Stomach (tissue), 4 donors: Measurements from ENCODE around the gene RNF5.

Source experiments
- POLR2A ChIP-seq, 4 donors: fragments of 450-650 bp; IDR thresholded peaks; one replicate each; pipeline ENCODE4 v1.6.1; 2016; ENCODE audit warnings: antibody characterized with exemption in 4 of 4, control low read depth in 2 of 4, mild to moderate bottlenecking in 1 of 4, moderate library complexity in 1 of 4
- POLR2AphosphoS5 ChIP-seq, 3 donors: sonication (generic); formaldehyde crosslinking; IDR thresholded peaks; one replicate each; pipeline ENCODE4 v1.6.1; 2016; ENCODE audit warnings: antibody characterized with exemption in 3 of 3
- TF ChIP-seq, protein P1 (sequence below), 7 experiments: fragments of 450-650 bp in 4 of 7; fragments of 200-600 bp in 3 of 7; sonication (generic) in 3 of 7; IDR thresholded peaks; one replicate each; pipeline ENCODE4 v1.5.1; 2016 to 2019; ENCODE audit warnings: antibody characterized with exemption in 7 of 7, control low read depth in 2 of 7, mild to moderate bottlenecking in 1 of 7

DNA sequence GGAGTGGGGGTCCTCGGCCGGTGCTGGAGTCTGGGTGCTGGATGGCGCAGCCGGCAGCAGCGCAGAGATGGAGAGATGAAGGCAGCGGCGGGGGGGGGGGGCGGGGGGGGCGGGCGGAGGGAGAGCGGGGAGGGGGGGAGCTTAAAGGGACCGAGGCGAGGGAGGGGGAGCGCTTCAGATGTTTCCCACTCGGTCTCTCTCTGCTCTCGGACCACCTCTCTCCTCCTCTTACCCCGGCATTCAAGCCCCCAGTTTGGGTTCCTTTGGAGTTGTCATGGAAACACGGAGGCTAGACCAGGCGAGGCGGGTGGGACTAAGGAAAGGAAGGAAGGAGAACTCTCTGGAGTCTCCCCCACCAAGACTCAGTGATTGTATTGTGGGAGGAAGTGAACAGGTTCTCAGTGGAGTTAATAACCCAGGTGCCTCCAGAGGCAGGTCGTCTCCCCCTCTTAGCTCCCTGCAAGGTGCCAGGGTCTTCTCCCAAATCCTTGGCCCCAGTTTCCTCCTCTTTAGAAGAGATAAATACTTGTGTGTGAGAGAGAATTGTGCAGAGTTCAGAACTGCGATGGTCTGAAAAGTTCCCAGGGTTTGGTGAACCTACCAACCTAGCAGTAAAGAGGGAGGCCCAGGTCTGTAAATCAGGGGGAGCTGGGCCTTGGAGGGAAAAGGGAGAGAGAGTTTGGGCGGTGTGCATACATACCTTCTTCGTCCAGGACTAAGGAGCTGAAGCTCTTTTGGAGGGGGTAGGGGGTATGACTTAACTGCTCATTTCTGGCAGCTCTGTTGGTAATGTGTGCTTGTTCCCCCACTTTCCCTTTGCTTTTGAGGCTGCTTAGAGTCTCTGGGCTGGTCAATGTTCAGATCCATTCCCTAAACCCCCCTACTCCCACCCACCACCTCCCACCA is 26.1 kb upstream of the RNF5 start, which contains the start of gene PRRT1:
- TF ChIP-seq, protein P1, sequence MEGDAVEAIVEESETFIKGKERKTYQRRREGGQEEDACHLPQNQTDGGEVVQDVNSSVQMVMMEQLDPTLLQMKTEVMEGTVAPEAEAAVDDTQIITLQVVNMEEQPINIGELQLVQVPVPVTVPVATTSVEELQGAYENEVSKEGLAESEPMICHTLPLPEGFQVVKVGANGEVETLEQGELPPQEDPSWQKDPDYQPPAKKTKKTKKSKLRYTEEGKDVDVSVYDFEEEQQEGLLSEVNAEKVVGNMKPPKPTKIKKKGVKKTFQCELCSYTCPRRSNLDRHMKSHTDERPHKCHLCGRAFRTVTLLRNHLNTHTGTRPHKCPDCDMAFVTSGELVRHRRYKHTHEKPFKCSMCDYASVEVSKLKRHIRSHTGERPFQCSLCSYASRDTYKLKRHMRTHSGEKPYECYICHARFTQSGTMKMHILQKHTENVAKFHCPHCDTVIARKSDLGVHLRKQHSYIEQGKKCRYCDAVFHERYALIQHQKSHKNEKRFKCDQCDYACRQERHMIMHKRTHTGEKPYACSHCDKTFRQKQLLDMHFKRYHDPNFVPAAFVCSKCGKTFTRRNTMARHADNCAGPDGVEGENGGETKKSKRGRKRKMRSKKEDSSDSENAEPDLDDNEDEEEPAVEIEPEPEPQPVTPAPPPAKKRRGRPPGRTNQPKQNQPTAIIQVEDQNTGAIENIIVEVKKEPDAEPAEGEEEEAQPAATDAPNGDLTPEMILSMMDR (IDR thresholded peaks at IDR 0.05), result no peak
- no peak for TF ChIP-seq POLR2A (IDR thresholded peaks at IDR 0.05)
- no peak for TF ChIP-seq POLR2AphosphoS5 (IDR thresholded peaks at IDR 0.05)
